MM.1S (cell line): Measurements from ENCODE around the gene UNC5C.

Experiments
- CTCF ChIP-seq: fragments of 300-600 bp; sonication (generic); IDR thresholded peaks from 2 replicates; pipeline ENCODE4 v1.5.1; 2016; ENCODE audit warnings: antibody characterized with exemption, low read length, mixed read lengths
- EZH2 ChIP-seq: fragments of 300-600 bp; sonication (generic); optimal IDR thresholded peaks from 2 replicates; pipeline ENCODE3; 2017; ENCODE audit warnings: low read depth, mild to moderate bottlenecking, antibody characterized with exemption, low read length, mixed read lengths
- EZH2phosphoT487 ChIP-seq: fragments of 300-600 bp; sonication (generic); IDR thresholded peaks from 2 replicates; pipeline ENCODE4 v1.6.1; 2018; ENCODE audit warnings: antibody characterized with exemption, low read length

DNA sequence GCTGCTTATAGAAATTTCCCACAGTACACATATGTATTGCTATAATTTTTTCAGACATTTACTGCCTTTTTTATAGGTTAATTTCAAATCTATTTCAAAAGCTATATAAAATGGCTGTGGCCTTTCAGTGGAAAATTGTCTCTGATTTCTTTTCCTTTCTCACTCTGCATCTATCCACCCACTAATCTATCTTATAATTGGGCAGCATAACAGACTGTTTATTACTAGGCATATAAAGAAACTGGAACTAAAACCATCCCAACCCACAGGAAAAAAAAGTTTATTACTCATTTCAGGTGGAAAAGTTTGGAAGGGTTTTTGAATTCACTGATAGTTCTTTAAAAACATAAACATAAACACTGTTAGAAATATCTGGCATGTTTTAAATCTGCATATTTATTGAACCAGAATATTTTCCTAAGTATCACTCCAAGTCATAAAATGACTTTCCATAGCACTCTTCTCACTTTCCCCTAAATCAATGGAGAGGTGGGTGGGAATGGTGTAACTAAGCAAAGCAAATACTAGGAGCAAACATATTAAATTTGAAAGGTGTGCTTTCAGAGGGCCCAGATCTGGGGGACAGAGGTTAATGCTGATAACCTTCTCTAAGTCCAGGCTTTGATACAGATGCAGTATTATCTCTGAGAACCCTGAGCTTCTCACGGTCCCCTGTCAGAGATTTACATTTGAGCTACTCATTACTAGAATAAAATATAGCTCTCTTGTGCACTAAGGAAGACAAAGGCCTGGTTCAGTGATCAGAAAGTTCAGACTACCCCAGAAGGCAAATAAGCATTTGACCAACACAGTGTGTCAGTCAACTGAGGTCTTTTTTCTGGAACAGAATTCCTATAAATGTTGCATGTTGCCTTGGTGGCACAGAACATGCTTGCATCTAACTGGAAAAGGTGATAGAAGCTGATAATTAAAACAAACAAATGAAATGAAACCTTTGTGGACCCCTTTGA, 328.3 kb downstream of the UNC5C start:
- TF ChIP-seq CTCF (no peak), EZH2 (no peak), EZH2phosphoT487 (no peak)
